ENCODE results near the gene HES7. TPM values are rescaled to one million over a fixed set of nuclear protein-coding genes. Genes with fewer than 3 reads are reported as not detected.

The HES7 gene
- total RNA-seq, 1 donor from 2014 or later: 1.3 TPM

GRCh38 chr17:8160741-8161221, 36.9 kb upstream of the HES7 start:
- DNase-seq (ENCODE audit: low read depth) (no peak), FAIRE-seq (no peak)
- H3K36me3 ChIP-seq (ENCODE audit: control insufficient read depth, insufficient read depth, low read length): peaks cover 12% of the 10 kb centered on the region
- H3K27me3 ChIP-seq (ENCODE audit: control insufficient read depth, insufficient read depth, low read length): no peaks in the 10 kb centered on the region
- no peak for TF ChIP-seq CTCF (IDR thresholded peaks at IDR 0.05; ENCODE audit: insufficient read depth, low read length, severe bottlenecking)
- H3K4me3 ChIP-seq (ENCODE audit: low read depth, low read length): no peak overlapping the region

GRCh38 chr17:8160224-8160577, 36.3 kb upstream of the HES7 start:
- DNase-seq (ENCODE audit: low read depth): no peak

GRCh38 chr17:8159459-8160223, 35.7 kb upstream of the HES7 start:
- TF ChIP-seq CTCF (IDR thresholded peaks at IDR 0.05; ENCODE audit: insufficient read depth, low read length, severe bottlenecking): no peak
- H3K36me3 ChIP-seq (ENCODE audit: control insufficient read depth, insufficient read depth, low read length): peaks cover 12% of the 10 kb centered on the region
- no peak overlapping the region for H3K4me3 ChIP-seq (ENCODE audit: low read depth, low read length)
- no peak for FAIRE-seq
- DNase-seq (ENCODE audit: low read depth): no peak
- H3K27me3 ChIP-seq (ENCODE audit: control insufficient read depth, insufficient read depth, low read length): no peaks in the 10 kb centered on the region

More at GRCh38 chr17:8160224-8160577, 36.3 kb upstream of the HES7 start:
- no peak for FAIRE-seq
- no peak for TF ChIP-seq CTCF (IDR thresholded peaks at IDR 0.05; ENCODE audit: insufficient read depth, low read length, severe bottlenecking)
- Histone ChIP-seq H3K4me3 (ENCODE audit: low read depth, low read length) (no peak overlapping the region), H3K27me3 (ENCODE audit: control insufficient read depth, insufficient read depth, low read length) (no peaks in the 10 kb centered on the region), H3K36me3 (ENCODE audit: control insufficient read depth, insufficient read depth, low read length) (peaks cover 12% of the 10 kb centered on the region)

- H3K4me3 ChIP-seq (ENCODE audit: low read depth, low read length): no peak overlapping the region
- no peak for FAIRE-seq
- no peaks in the 10 kb centered on the region for H3K27me3 ChIP-seq (ENCODE audit: control insufficient read depth, insufficient read depth, low read length)
- H3K36me3 ChIP-seq (ENCODE audit: control insufficient read depth, insufficient read depth, low read length): peaks cover 12% of the 10 kb centered on the region
- TF ChIP-seq CTCF (IDR thresholded peaks at IDR 0.05; ENCODE audit: insufficient read depth, low read length, severe bottlenecking): no peak
- no peak for DNase-seq (ENCODE audit: low read depth)
Measured at GRCh38 chr17:8159032-8159400, 35.1 kb upstream of the HES7 start.

- H3K4me3 ChIP-seq (ENCODE audit: low read depth, low read length): no peak overlapping the region
- FAIRE-seq: no peak
- TF ChIP-seq CTCF (IDR thresholded peaks at IDR 0.05; ENCODE audit: insufficient read depth, low read length, severe bottlenecking): peak; percentile 87
- H3K36me3 ChIP-seq (ENCODE audit: control insufficient read depth, insufficient read depth, low read length): peaks cover 12% of the 10 kb centered on the region
- peak; percentile 74 for DNase-seq (ENCODE audit: low read depth)
- H3K27me3 ChIP-seq (ENCODE audit: control insufficient read depth, insufficient read depth, low read length): no peaks in the 10 kb centered on the region
Measured at GRCh38 chr17:8158267-8159031, 34.5 kb upstream of the HES7 start.
